ENCODE results near the gene CA7.

DNA sequence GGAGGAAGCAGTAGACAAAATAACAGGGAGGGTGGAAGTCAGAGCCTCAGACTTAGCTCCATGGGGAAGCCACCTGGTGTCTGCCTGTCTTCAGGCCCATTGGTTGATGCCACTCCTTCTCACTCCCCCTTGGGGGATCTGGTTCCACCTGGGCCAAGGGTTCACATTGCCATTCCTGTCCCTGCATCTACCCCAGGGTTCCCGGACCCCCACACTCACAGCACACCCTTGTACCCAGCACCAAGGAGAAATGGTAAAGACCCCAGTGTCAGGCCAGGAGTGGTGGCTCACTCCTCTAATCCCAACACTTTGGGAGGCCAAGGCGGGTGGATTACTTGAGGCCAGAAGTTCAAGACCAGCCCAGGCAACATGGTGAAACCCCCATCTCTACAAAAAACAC lies 1.0 kb upstream of the CA7 start:
- TF ChIP-seq, protein P1, sequence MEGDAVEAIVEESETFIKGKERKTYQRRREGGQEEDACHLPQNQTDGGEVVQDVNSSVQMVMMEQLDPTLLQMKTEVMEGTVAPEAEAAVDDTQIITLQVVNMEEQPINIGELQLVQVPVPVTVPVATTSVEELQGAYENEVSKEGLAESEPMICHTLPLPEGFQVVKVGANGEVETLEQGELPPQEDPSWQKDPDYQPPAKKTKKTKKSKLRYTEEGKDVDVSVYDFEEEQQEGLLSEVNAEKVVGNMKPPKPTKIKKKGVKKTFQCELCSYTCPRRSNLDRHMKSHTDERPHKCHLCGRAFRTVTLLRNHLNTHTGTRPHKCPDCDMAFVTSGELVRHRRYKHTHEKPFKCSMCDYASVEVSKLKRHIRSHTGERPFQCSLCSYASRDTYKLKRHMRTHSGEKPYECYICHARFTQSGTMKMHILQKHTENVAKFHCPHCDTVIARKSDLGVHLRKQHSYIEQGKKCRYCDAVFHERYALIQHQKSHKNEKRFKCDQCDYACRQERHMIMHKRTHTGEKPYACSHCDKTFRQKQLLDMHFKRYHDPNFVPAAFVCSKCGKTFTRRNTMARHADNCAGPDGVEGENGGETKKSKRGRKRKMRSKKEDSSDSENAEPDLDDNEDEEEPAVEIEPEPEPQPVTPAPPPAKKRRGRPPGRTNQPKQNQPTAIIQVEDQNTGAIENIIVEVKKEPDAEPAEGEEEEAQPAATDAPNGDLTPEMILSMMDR (IDR thresholded peaks at IDR 0.05) = no peak
- no peak for TF ChIP-seq POLR2A (IDR thresholded peaks at IDR 0.05; ENCODE audit: low read depth)
